Measurements from ENCODE around the gene COL25A1.
"Not testable (repeated sequence)": the region's sequence is repeated elsewhere in the genome, so short reads cannot be mapped to it uniquely, and the experiment has no call there.

The COL25A1 gene

DNA sequence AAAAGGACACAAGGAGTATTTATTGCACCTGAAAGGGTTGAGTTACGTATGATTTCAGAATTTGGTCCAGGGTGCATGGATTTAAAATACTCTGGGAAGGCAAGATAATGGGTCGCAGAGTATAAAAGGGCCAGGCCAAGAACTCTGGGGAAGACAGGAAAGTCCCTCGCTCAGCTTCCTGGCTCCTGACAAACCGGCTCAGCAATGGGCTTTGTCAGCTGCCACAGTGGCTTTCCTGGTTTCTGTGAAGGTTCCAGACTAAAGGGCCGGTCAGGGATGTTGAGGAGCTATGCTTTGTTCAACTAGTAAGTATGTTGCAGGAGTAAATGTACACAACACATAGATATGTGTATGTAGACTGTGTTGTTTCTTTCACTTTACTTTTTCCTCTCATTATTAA lies 385.2 kb downstream of the COL25A1 start:
- no peak for DNase-seq (ENCODE audit: low spot score)

DNA sequence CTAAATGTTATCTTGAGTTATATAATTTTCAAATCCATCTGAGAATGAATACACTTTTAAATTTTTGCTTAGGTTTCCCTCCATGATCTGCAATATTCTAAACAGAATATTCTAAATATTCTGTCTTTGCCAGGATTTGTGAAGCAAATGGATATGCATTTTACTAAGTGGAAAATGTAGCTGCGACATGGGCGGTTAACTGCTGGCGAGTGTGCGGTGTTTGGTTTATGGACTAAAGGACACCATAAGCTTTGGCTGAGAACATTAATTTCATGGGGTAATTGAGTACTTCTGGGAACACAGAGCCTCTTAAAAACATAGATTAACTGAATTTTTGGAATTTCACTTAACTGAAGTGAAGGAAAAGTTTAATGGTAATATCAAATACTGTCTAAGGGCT lies 385.8 kb downstream of the COL25A1 start:
- no peak for DNase-seq (ENCODE audit: low spot score)

DNA sequence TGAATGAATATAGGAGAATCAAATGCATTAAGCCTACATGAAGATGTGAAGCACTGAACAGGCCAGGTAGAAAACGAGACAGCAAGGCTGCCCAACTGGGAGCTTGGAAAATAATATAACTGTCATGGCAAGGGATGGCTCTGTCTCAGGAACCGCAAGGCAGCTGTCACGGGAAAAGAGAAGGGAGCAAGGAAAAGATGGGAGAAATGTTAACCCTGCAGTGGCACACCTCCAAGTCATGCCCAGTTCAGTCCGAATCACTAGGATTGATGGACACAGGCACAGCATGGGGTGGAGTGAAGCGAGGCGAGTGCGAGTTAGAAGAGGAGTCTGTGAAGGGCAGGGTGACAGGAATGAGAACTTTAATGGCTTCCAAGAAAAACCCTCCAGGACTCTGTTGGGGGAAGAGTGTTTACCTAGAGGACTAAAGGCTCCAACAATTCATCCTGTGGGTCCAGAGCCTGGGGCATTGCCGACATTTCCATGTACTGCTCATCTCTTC lies 395.5 kb downstream of the COL25A1 start:
- DNase-seq (ENCODE audit: low spot score), result no peak

DNA sequence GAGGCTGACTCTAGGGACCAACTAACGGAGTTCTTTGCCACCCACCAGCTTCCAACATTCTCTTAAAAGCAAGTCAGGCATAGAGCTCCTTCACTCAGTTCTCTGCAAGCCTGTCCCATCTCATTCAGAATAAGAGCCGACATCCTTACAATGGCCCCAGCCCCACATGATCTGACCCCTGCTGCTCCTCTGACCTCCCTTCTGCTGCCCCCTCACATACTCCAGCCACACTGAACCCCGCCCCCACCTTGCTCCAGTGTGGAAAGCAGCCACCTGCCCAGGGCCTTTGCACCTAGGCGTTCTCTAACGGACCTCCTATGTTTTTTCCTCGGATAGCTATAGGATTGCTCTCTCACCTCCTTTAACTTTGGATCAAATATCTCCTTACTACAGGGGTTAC lies 396.5 kb downstream of the COL25A1 start:
- no peak for DNase-seq (ENCODE audit: low spot score)

DNA sequence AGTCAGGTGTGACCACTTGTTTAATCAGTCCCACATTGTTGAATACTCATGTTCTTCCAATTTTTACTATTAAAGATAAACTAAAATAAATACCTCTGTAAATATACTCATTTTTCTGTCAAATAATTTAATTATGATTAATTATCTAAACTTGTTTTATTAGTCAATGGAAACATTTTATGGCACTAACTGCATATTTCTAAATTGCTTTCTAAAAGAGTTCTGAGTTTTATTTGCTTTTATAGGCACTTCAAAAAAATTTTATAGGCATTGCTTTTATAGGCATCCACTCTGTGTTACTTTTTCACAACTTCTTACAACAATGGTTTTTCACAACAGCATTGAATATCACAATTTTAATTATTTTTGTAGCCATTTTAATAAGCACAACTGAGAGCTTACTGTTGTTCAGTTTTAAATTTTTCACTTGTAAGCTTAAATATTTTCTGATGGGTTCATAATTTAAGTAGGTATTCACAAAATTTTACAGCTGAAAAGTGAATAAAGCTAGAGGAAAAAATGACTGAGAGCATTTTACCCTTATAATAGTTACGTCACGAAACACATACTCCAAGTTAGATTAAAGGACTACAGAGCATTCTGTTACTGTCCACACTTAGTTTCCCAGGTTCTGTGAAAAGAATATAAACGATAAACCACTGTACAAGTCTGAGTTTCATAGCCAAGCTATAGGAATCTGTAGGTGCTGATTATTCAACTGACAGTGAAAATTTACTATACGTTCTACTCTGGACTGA lies 398.8 kb downstream of the COL25A1 start:
- no peak for DNase-seq (ENCODE audit: low spot score)

DNA sequence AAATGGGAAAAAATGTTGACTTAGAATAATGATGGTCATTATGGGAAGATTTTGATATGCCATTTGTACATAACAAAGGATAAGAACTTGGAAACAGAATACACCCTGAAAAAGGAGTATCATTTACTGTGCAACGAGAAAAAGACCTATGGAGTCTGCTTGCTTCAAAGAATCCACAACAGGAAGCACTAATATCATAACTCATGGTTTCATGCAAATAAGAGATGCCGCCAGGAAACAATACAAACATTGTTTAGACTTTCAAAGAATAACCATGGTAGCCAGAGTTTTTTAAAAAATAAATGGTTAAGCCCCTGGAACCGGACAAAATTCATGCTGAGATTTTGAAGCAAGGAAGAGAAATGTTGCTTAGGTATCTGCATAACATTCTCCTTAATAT lies 399.7 kb downstream of the COL25A1 start:
- DNase-seq (ENCODE audit: low spot score), result no peak

DNA sequence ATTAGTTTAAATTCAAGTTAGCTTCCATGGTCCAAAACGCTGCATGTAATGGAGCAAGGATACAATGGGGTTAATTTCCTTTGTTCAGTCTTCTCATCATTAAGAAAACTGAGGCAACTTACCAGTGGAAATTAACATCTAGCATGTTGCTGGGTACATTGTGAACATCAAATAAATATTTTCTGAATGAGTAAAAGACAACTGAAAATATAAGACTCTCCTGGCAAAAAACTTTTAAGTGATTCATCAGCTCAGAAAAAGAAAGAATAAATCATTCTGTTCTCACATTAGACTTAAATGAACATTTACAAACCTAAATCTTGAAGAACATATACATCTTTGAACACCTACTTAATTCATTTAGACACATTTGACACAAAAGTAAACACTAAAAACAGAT lies 401.2 kb downstream of the COL25A1 start:
- no peak for DNase-seq (ENCODE audit: low spot score)

DNA sequence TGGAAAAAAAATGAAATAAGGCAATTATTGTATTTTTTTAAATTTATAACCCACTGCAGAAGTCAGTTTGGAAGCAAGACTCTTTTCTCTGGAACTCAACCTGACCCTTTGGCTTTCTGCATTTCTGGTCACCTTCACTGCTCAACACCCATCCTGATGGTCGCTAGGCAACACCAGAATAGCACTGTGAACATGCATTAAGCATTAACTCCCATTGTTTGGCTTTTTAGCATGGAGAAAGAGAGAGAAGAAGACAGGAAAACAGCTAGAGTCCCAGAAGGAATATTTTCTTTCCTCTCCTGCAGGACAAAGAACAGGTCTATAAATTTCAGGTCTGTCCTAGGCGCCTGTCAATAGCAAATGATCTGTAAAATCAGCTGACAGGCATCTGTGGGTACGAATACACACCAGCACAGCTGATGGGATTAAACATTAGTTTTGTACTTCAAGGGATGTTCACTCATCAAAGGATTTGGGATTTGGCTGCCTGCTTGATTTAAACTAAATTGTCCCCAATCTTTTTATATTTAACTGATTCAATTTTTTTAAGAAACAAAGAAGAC lies 402.4 kb downstream of the COL25A1 start:
- no peak for DNase-seq (ENCODE audit: low spot score)

DNA sequence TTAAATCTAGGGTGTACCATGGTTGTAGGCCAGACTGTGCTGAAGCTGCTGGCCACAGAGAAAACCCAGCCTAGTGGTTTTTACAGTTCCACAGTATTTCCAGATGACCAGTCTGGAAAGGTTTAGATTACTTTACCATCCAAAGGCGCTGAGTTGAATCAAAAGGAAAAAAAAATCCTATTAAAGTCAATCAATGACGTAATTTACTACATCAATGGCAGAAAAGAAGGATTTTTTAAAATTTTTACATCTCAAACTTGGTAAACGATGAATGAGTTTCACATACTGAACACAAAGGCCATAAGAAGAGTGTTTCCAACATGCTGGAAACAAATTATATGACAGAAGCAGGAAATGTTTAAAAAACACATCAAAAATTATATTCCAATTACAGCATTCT lies 409.0 kb downstream of the COL25A1 start:
- DNase-seq (ENCODE audit: low spot score), result no peak

DNA sequence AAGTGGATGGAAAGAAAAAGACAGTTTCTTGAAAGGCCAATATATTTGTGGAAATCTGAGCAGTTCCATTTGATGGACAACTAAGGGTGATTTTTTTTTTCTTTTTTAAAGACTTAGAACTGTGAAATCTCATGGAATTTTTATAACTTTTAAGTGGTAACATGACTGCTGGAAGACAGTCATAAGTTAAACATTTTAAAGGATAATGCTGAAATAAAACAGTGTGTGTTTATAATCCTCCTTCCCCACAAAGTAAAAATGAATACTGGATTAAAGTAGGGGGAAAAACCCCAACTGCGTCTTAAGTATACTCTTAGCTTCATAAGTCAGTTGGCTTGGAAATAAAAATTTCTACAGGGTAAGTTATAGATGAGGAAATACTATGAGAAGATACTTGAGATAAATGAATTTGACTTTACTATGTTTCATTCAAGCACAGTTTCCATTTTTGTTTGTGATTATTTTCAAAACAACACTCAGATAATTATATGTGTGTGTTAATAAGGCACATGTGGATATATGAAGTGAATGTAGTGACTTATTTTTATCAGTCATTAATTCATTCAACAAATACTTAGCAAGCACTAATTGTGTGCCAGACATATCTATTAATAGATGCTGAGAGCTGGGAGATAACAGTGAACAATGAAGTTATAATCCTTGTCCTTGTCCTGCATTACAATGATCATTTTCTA lies 410.4 kb downstream of the COL25A1 start:
- DNase-seq (ENCODE audit: low spot score), result no peak

DNA sequence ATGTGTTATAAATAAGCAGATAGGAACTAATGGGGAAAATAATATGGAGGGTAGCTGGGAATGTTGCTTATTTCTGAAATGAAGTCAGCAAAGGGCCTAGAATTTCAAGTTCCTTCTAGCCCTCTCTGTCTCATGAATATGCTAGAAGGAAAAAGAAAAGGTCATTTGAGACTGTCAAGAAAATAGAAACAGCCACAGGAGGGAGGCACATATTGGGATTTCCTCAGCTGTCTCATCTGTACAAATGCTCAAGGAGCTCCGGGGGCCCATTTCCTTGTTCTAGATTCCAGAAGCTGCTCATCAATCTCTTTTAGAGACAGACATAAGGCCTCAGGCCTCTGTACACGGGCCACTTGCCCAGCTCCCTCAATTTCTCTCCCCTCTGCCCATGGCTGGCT lies 412.0 kb downstream of the COL25A1 start:
- no peak for DNase-seq (ENCODE audit: low spot score)

DNA sequence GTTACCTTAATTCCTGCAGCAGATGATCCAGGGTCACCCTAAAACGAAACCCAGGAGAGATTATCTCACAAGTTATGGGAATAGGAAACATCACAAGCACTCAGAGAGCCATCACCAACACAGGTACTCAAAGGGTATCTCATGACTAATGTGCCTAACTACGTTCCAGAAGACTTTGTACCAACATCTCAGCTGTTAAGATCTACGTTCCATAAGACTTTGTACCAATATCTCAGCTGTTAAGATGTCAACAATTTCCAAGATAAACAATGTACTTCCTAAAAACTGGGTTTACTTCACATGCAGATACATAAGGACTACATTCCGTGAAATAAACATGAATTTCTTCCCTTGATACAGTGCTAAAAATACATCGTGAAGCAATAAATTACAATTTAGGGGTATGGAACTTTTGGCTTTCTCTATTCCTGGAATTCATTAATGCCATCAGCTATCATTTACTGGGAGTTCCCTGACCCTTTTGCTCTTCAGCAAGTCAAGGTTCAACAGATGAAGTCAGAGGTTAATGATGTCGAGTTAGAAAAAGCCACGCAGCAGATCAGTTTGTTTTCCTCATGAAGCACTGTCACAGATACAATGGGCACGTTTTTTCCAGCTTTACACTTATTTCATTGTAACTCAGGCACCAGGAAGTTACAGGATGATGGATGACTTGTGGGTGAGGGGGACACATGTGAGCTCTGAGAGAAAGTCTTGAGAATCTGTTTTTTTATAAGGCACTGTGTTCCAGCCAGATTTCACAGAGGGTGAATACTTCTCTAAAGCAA lies 412.6 kb downstream of the COL25A1 start:
- no peak for DNase-seq (ENCODE audit: low spot score)

DNA sequence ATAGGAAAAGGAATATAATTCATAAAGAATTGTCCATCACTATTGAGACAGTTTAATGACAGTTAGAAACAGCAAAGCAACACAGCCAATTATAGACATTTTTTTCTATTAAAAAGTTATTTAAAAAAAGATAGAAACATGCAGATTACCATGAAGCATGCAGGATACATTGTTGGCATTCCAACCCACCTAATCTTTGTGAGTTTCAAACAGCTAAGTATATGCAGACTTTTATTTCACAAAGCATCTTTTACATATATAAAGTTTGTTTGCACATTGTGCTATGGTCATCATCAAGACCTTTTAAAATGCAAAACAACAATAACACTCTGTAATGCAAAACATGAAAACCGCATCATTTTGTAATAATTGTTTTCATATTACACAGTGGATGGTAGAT lies 413.7 kb downstream of the COL25A1 start:
- DNase-seq (ENCODE audit: low spot score), result no peak

DNA sequence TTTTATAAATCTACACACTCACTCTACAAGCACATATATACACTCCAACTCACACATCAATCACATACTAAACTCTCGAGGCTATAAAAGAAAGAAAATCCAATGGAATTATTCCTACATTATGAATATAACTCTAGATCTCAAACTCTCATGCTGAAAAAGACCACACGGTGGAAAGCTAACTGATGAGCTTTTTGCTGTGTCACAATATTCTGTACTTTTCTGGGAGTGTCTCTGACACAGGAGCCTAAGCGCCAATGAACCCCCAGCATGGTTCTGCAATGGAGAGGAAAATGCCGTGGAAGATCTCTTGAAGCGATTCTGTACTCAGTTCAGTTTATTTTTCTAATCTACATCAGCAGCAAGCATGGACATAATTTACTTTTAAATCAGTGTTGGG lies 415.4 kb downstream of the COL25A1 start:
- no peak for DNase-seq (ENCODE audit: low spot score)

DNA sequence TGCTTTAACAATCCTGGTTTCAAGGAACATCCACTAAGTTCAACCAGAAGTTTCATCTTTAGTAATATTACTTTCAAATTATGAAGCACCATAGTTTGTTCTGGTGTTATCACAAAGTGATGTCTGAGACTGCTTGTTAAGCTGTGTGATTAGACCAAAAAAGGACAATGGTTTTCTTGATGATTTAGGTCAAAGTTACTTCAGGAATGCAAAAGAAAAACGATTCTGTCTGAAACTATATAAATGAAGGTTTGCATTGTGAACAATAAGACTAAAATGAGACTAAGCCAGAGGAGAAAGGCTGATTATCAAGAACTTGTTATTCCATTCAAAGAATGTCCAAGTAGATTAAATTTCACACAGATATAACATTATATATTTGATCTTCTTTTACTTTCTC lies 417.2 kb downstream of the COL25A1 start:
- DNase-seq (ENCODE audit: low spot score), result no peak

DNA sequence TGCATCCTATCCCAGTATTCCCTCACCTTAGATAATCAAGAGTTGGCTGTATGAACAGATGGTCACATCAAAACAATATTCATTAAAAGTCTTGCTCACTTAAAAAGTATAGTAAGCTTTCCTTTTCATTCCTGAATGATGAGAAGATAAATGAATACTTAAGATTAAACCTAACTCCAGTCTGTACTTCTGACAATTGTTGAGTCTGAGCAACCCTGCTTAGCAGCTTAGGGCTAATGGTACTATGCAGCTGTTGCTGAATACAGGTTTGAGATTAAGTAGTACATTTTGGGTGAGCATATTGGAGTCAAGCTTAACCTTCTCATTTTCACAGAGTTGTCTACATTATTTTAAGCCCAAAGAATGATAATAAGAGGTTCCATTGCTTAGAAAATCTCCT lies 417.9 kb downstream of the COL25A1 start:
- no peak for DNase-seq (ENCODE audit: low spot score)

DNA sequence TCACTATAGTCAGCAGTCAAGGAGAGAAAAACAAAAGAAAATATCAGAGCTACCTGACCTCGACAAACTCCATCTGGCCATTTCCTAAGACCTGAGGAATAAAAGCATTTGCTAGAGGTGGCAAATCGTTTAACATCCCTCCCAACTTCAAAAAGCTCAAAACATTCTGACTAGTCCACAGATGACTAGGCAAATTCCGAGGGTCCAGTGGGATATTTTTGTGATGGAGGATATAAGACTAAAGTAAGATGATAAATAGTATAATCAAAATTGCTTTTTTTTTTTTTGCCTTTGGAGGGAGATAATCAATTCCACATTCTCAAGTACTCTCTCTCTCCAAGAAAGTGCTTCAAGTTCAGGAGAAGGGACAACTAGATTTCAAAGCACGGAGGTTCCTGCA lies 420.5 kb downstream of the COL25A1 start:
- DNase-seq (ENCODE audit: low spot score), result no peak

DNA sequence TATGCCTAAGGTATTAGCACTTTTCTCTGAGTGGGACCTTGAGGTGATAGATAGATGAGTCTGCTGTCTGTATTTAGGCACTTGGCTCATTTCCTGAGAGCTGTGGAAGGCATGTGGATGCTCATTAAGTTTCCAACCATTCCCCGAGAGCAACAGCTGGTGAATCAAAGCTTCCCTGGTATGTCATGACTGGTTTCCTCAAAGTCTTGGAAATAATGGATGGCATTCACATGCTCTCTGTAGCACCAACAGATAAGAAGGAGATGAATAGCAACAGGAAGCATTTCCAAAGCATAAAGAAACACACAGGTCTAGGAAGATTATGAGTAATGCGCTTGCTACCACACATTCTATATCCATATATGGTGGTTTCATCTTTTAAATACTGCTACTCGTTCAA lies 421.3 kb downstream of the COL25A1 start:
- DNase-seq (ENCODE audit: low spot score), result no peak

DNA sequence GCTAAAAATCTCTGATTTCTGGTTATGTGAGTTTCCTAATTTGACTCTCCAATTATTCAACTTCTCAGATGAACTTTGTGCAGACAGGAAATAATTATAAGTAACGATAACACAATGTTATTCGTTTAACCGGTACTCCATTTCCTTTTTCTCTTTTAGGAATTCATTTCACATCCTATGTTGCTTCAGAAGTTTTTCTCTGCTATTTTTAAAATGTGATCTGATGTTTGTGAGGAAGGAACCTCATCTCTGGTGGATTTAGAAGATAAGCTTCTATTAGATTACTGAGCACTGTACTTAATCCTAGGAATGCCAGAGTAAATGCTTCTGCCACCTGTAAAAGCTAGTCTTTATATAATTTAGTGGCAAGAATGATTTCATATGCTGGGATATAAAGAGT lies 423.7 kb downstream of the COL25A1 start:
- DNase-seq (ENCODE audit: low spot score), result no peak

DNA sequence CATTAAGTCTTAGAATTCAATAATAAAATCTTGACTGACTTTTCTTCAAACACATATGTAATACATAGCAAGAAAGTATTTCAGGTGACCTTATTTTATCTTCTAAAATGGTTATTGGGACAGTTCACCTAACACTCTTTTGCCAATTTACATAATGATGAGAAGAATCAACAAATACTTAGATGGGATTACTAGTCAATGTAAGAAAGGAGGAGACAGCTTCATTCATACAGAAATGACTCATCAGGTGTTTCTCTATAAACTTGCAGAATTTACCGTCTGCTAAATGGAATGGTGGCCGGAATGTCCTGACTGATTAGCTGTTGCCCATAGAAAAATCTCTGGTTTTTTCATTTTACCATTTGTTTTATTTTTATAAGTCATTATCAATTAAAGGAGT lies 424.6 kb downstream of the COL25A1 start:
- DNase-seq (ENCODE audit: low spot score), result no peak

DNA sequence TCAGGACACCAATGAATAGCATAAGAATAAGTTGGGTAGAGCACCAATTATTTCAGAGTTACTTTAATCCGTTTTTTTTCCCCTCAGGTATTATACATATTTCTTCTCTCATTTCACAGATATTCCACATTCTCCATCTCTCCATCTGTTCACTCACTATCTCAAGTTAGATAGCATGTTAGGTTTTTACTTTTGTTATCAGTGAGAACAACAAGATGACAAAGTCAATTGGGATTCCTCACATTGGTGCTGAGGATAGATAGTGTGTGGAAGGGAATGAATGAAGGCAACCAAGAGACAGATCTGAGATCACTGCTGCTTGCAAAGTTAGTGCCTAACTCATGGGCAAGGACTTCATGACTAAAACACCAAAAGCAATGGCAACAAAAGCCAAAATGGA lies 427.7 kb downstream of the COL25A1 start:
- DNase-seq (ENCODE audit: low spot score), result no peak

DNA sequence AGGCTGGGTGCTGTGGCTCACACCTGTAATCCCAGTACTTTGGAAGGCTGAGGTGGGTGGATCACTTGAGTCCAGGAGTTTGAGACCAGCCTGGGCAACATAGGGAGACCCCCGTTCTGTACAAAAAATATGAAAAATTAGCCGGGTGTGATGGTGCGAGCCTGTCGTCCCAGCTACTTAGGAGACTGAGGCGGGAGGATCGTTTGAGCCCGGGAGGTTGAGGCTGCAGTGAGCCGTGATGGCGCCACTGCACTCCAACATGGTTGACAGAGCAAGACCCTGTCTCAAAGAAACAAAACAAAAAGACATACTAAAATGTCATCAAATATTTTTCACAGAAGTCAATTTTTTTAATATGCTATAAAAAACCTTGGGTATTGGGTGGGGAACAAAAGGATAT lies 432.5 kb downstream of the COL25A1 start:
- DNase-seq (ENCODE audit: low spot score), result not testable (repeated sequence)

All from SK-N-DZ (cell line).